DOHH2 (cell line): Measurements from ENCODE around the gene FAR2.

ENCODE experiments used
- EZH2phosphoT487 ChIP-seq: fragments of 200-600 bp; sonication (generic); IDR thresholded peaks from 2 replicates; pipeline ENCODE4 v1.6.1; 2017; ENCODE audit warnings: borderline replicate concordance, mild to moderate bottlenecking, antibody characterized with exemption, low read length, moderate library complexity, mixed read lengths
- TF ChIP-seq, protein P1 (sequence below): fragments of 200-600 bp; sonication (generic); IDR thresholded peaks from one replicate; pipeline ENCODE4 v1.5.1; 2014; ENCODE audit warnings: antibody characterized with exemption, mild to moderate bottlenecking, low read depth, low read length; ENCODE audit not compliant: poor library complexity, severe bottlenecking

DNA sequence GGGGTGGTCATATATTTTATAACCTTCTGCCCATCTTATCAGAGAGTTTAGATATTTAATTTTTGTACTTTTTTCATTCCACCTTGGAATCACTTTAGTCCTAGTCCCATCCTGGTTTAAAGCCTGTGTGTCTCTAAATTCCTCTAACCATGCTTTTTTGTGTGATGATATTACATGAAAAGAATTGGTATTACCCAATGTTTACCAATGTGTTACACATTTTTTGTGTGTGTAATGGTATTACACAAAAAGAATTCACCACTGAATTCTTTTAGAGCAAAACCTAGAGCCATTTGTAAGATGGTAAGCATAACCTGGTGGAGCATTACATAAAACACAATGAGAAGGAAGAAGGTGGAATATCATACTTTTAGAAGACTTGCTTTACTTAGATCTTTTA, 77.5 kb downstream of the FAR2 start:
- TF ChIP-seq, protein P1, sequence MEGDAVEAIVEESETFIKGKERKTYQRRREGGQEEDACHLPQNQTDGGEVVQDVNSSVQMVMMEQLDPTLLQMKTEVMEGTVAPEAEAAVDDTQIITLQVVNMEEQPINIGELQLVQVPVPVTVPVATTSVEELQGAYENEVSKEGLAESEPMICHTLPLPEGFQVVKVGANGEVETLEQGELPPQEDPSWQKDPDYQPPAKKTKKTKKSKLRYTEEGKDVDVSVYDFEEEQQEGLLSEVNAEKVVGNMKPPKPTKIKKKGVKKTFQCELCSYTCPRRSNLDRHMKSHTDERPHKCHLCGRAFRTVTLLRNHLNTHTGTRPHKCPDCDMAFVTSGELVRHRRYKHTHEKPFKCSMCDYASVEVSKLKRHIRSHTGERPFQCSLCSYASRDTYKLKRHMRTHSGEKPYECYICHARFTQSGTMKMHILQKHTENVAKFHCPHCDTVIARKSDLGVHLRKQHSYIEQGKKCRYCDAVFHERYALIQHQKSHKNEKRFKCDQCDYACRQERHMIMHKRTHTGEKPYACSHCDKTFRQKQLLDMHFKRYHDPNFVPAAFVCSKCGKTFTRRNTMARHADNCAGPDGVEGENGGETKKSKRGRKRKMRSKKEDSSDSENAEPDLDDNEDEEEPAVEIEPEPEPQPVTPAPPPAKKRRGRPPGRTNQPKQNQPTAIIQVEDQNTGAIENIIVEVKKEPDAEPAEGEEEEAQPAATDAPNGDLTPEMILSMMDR: no peak
- TF ChIP-seq EZH2phosphoT487: no peak
